Left ventricle myocardium inferior (tissue), 1 donor: ENCODE data around the gene TBC1D20. TPM values are rescaled to one million over a fixed set of nuclear protein-coding genes. Genes with fewer than 3 reads are reported as not detected.

Experiments used
- DNase-seq: peaks from one replicate; pipeline ENCODE4 v3.0.0-alpha.2; 2020
- H3K27ac ChIP-seq: fragments of 200-600 bp; replicated peaks from 2 replicates; pipeline ENCODE4 v1.8.0; 2021
- H3K27me3 ChIP-seq: fragments of 200-600 bp; 2 replicates; pipeline ENCODE4 v1.8.0; 2021; ENCODE audit warnings: low read depth
- H3K36me3 ChIP-seq: fragments of 200-600 bp; 2 replicates; pipeline ENCODE4 v1.8.0; 2021
- H3K4me1 ChIP-seq: fragments of 200-600 bp; 2 replicates; pipeline ENCODE4 v1.8.0; 2021
- H3K4me3 ChIP-seq: fragments of 200-600 bp; 2 replicates; pipeline ENCODE4 v1.8.0; 2021; ENCODE audit warnings: mild to moderate bottlenecking, moderate library complexity
- H3K9me3 ChIP-seq: fragments of 200-600 bp; replicated peaks from 2 replicates; pipeline ENCODE4 v1.8.0; 2021
- intact Hi-C: fragments of 100-400 bp; cut with micrococcal nuclease; formaldehyde crosslinking; loops from one replicate; pipeline ENCODE4 v1.11.0; 2022
- total RNA-seq: library from RNA; stranded (reverse); fragmentation: NEBNext Ultra II Directional; extraction: Animal tissue kit (Norgen Biotek cat#: 25700); gene quantifications from one replicate; pipeline ENCODE4 v1.2.1, GENCODE V29; 2021
- TF ChIP-seq, protein P1 (sequence below): fragments of 200-600 bp; IDR thresholded peaks from 2 replicates; pipeline ENCODE4 v1.8.0; 2021; ENCODE audit warnings: antibody characterized with exemption, mild to moderate bottlenecking, borderline replicate concordance
- donor health status: DM: no; HTN: yes; CAD: no; lungs with severe emphysema.

Gene TBC1D20
- total RNA-seq, 1 donor from 2014 or later, result 23.0 TPM

DNA sequence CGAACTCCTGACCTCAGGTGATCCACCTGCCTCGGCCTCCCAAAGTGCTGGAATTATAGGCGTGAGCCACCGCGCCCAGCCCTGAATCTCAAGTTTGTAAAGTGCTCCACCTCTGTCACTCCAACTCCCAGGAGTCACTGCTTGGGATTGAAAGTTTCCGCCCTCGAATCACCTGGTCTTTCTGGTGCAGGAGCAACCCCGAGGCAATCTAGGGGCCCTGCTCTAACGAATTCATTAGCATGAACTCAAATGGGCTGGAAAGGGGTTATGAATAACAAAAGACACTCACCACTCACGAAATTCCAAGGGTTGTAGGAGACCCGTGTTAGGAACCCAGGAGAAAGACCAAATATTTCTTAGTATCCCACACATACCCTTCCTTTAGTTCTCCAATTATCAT is 28.1 kb downstream of the TBC1D20 start:
- Histone ChIP-seq H3K4me3 (no peak overlapping the region), H3K27ac (no peak overlapping the region), H3K9me3 (no peaks in the 10 kb centered on the region), H3K4me1 (peaks cover 41% of the 10 kb centered on the region), H3K27me3 (no peaks in the 10 kb centered on the region), H3K36me3 (peaks cover 76% of the 10 kb centered on the region)
- TF ChIP-seq, protein P1, sequence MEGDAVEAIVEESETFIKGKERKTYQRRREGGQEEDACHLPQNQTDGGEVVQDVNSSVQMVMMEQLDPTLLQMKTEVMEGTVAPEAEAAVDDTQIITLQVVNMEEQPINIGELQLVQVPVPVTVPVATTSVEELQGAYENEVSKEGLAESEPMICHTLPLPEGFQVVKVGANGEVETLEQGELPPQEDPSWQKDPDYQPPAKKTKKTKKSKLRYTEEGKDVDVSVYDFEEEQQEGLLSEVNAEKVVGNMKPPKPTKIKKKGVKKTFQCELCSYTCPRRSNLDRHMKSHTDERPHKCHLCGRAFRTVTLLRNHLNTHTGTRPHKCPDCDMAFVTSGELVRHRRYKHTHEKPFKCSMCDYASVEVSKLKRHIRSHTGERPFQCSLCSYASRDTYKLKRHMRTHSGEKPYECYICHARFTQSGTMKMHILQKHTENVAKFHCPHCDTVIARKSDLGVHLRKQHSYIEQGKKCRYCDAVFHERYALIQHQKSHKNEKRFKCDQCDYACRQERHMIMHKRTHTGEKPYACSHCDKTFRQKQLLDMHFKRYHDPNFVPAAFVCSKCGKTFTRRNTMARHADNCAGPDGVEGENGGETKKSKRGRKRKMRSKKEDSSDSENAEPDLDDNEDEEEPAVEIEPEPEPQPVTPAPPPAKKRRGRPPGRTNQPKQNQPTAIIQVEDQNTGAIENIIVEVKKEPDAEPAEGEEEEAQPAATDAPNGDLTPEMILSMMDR, result no peak
- DNase-seq, result no peak
- intact Hi-C loops, result no loop called here

DNA sequence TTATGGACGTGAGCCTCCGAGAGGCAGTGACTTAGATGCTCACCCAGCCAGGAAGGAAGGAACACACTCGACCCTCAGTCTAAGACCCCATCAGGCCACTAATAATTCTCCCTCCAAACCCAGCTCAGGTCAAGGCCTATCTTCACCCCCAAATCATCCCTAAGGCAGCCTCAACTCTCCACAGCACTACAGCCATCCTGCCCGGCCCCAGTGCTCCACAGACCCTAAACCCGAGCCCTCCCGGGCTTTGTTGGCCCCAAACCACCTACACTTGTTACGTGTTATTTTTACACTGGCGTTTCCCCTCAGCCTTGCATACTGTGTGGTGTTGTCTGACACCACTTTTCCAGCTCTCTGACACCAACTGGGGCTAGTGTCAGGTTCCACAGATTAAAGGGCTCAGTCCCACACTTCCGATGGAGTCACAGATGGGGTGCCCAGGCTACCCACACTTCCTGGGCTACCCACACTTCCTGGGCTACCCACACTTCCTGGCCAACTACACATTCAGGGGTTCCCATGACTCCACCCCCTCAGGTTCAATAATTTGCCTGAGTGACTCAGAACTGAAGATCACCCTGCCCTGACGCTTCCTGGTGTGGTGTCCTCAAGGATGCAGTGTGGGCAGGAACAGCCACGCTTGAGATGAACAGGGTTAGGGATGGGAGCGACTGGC is 28.9 kb downstream of the TBC1D20 start:
- Histone ChIP-seq H3K9me3 (no peaks in the 10 kb centered on the region), H3K27ac (peak overlapping the region; percentile 31), H3K4me3 (no peak overlapping the region), H3K27me3 (no peaks in the 10 kb centered on the region), H3K36me3 (peaks cover 76% of the 10 kb centered on the region), H3K4me1 (peaks cover 34% of the 10 kb centered on the region)
- intact Hi-C loops, result no loop called here
- no peak for DNase-seq
- TF ChIP-seq, protein P1, result no peak

DNA sequence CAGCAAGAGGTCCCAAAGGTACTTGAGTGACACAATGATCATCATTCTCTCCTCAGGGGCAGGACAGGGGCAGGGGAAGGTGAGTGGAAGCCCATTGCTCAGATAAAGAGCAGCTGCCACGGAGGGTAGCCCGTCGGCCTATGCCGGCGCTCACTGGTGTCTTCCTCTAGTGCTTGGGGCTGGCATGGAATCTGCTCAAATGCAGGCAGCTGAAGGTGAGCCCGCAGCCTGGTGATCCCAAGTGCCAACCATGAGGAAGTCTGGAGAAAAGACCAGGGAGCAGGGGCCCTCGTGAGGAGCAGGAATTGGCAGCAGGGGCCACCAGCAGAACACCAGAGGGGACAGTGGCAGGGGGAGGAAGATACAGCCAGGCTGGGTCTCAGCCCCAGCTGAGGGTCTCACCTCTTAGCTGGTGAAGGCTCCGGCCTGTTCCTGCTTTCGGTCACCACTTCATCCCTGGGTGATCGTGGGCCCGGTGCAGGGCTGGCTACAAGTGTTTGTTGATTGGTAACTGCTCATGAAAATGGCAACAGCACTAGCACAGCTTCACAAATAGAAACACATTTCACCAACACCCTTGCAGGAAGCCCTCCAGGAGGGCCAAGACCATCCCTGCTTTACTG is 29.5 kb downstream of the TBC1D20 start:
- no peaks in the 10 kb centered on the region for H3K9me3 ChIP-seq
- TF ChIP-seq, protein P1, result no peak
- DNase-seq, result no peak
- peak overlapping the region; percentile 33 for H3K27ac ChIP-seq
- H3K4me3 ChIP-seq, result no peak overlapping the region
- peaks cover 27% of the 10 kb centered on the region for H3K4me1 ChIP-seq
- intact Hi-C loops, result no loop called here
- peaks cover 76% of the 10 kb centered on the region for H3K36me3 ChIP-seq
- H3K27me3 ChIP-seq, result no peaks in the 10 kb centered on the region

DNA sequence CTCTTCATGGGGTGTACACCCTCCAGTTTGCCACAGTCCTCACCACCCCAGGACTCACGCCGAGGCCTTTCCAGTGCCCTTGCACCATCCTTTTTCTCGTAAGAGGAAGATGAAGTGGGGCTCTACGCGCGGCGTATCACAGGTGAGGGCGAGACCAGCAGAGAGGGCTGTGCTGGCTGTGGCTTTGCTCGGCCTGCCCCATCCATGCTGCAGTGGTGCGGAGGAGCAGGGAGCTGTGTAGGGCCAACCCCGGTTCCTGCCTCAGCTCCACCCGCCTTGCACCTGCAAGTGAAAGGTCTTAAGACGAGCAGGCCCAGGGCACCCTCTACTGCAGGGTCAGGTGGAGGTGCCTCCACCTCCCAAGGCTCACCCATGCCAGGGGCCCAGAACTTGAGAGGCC is 30.1 kb downstream of the TBC1D20 start:
- Histone ChIP-seq H3K36me3 (peaks cover 76% of the 10 kb centered on the region), H3K9me3 (no peaks in the 10 kb centered on the region), H3K27me3 (no peaks in the 10 kb centered on the region), H3K4me1 (peaks cover 24% of the 10 kb centered on the region), H3K4me3 (no peak overlapping the region), H3K27ac (no peak overlapping the region)
- TF ChIP-seq, protein P1, result no peak
- intact Hi-C loops, result no loop called here
- no peak for DNase-seq

DNA sequence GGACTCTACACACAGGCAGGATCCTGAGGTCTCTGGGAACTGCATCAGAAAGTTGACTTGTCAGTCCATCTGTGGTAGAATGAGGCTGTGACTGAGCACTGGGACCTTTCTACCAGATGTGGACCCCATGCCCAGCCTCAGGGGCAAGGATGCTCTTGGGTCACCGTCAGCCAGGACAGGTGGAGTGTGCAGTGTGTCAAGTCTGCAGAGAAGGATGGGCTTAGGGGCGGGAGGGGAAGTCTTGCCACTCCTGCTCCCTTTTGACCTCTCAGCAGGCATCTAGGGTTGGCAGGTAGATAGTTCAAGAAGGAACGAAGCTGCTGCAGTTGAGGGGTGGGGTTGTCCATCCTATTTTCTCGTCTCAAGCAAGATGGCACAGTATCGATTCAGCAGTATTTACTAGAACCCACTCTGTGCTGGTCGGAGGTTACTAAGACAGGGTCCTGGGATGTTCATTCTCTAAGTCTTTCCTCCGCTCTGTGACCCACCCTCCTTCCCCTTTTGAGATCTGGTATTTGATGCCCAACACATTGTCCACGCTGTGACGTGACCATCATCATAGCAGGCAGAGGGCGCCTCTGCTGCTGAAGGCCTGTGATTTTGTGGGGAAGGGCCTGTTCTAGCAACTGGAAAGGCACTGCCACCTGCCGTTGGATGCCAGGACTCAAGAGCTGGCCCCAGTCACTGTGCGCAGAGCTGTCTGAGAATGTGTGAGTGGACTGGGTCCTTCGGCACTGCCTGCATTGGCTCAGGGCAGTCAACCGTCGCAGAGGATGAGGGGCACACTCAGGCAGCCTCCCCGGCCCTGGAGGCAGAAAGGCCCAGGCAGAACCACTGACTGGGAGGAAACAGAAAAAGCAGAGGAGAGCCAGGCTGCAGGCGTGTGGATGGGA is 31.1 kb downstream of the TBC1D20 start:
- Histone ChIP-seq H3K36me3 (peaks cover 76% of the 10 kb centered on the region), H3K9me3 (no peaks in the 10 kb centered on the region), H3K27me3 (no peaks in the 10 kb centered on the region), H3K4me1 (peaks cover 24% of the 10 kb centered on the region), H3K4me3 (no peak overlapping the region), H3K27ac (no peak overlapping the region)
- peak; percentile 50 for DNase-seq
- TF ChIP-seq, protein P1, result peak; percentile 59
- intact Hi-C loops, result no loop called here
